Neural cell (in vitro differentiated cells): ENCODE results near the gene C4orf51. TPM values are rescaled to one million over a fixed set of nuclear protein-coding genes. Genes with fewer than 3 reads are reported as not detected.

ENCODE experiments used
- H2AFZ ChIP-seq: fragments of 200-600, 300-800 bp; sonication (generic), shearing (Covaris generic); 2 replicates; pipeline ENCODE4 v1.6.0; 2014; ENCODE audit warnings: low read depth, mild to moderate bottlenecking, antibody characterized with exemption, low read length, moderate library complexity
- H3F3A ChIP-seq: fragments of 200-600 bp; shearing (Covaris generic); 2 replicates; pipeline ENCODE4 v1.6.1; 2016; ENCODE audit warnings: mild to moderate bottlenecking, moderate library complexity, mixed read lengths, antibody characterized with exemption, low read length; ENCODE audit not compliant: insufficient read depth, poor library complexity, severe bottlenecking
- H3K27ac ChIP-seq: fragments of 200-600, 300-800 bp; sonication (generic), shearing (Covaris generic); 2 replicates; pipeline ENCODE4 v1.5.1; 2014; ENCODE audit warnings: mild to moderate bottlenecking, low read length, moderate library complexity
- H3K27me3 ChIP-seq: fragments of 300-800, 200-600 bp; sonication (generic), shearing (Covaris generic); 2 replicates; pipeline ENCODE4 v1.6.0; 2014; ENCODE audit warnings: mild to moderate bottlenecking, low read depth, low read length, moderate library complexity; ENCODE audit not compliant: insufficient read depth
- H3K36me3 ChIP-seq: fragments of 300-800, 200-600 bp; sonication (generic), shearing (Covaris generic); 2 replicates; pipeline ENCODE4 v1.5.1; 2014; ENCODE audit warnings: mild to moderate bottlenecking, antibody characterized with exemption, low read length, moderate library complexity; ENCODE audit not compliant: insufficient read depth
- H3K4me2 ChIP-seq: fragments of 300-800, 200-600 bp; sonication (generic), shearing (Covaris generic); 2 replicates; pipeline ENCODE4 v1.6.0; 2014; ENCODE audit warnings: mild to moderate bottlenecking, low read length
- H3K4me3 ChIP-seq: fragments of 300-800, 200-600 bp; sonication (generic), shearing (Covaris generic); 2 replicates; pipeline ENCODE4 v1.5.1; 2014; ENCODE audit warnings: mild to moderate bottlenecking, low read length, moderate library complexity
- H3K79me2 ChIP-seq: fragments of 200-600 bp; shearing (Covaris generic); replicated peaks from 2 replicates; pipeline ENCODE4 v1.6.0; 2014; ENCODE audit warnings: mild to moderate bottlenecking, low read length, moderate library complexity; ENCODE audit not compliant: insufficient read depth
- H3K9ac ChIP-seq: fragments of 300-800, 200-600 bp; sonication (generic), shearing (Covaris generic); 2 replicates; pipeline ENCODE4 v1.6.1; 2016; ENCODE audit warnings: mild to moderate bottlenecking, low read length, mixed read lengths
- H3K9me2 ChIP-seq: fragments of 200-600 bp; shearing (Covaris generic); 2 replicates; pipeline ENCODE4 v1.6.1; 2016; ENCODE audit warnings: mild to moderate bottlenecking, low read length, mixed read lengths; ENCODE audit not compliant: insufficient read depth
- H3K9me3 ChIP-seq: fragments of 200-600, 300-800 bp; sonication (generic), shearing (Covaris generic); 2 replicates; pipeline ENCODE4 v1.6.1; 2016; ENCODE audit warnings: mild to moderate bottlenecking, mixed run types, low read length, moderate library complexity, mixed read lengths
- H4K20me1 ChIP-seq: fragments of 200-600 bp; shearing (Covaris generic); 2 replicates; pipeline ENCODE4 v1.6.1; 2016; ENCODE audit warnings: mild to moderate bottlenecking, mixed run types; ENCODE audit not compliant: insufficient read depth
- EP300 ChIP-seq: fragments of 450-650 bp; conservative IDR thresholded peaks from 2 replicates; pipeline ENCODE4 v1.6.1; 2014; ENCODE audit warnings: antibody characterized with exemption, mild to moderate bottlenecking, moderate library complexity; ENCODE audit not compliant: poor library complexity, severe bottlenecking
- EZH2 ChIP-seq: fragments of 200-600, 300-800 bp; shearing (Covaris generic), sonication (generic); IDR thresholded peaks from 2 replicates; pipeline ENCODE4 v1.6.1; 2014; ENCODE audit warnings: antibody characterized with exemption, low read length, borderline replicate concordance, mild to moderate bottlenecking; ENCODE audit not compliant: insufficient read depth, poor library complexity, severe bottlenecking
- MXI1 ChIP-seq: fragments of 450-650 bp; conservative IDR thresholded peaks from 2 replicates; pipeline ENCODE4 v1.6.1; 2014; ENCODE audit warnings: antibody characterized with exemption, mild to moderate bottlenecking; ENCODE audit not compliant: poor library complexity, severe bottlenecking
- POLR2AphosphoS5 ChIP-seq: IDR thresholded peaks from 2 replicates; pipeline ENCODE4 v1.6.1; 2012
- RAD21 ChIP-seq: fragments of 450-650 bp; conservative IDR thresholded peaks from 2 replicates; pipeline ENCODE4 v1.6.1; 2014; ENCODE audit warnings: antibody characterized with exemption, mild to moderate bottlenecking, moderate library complexity
- SMC3 ChIP-seq: fragments of 450-650 bp; conservative IDR thresholded peaks from 2 replicates; pipeline ENCODE4 v1.6.1; 2014; ENCODE audit warnings: antibody characterized with exemption, mild to moderate bottlenecking, moderate library complexity; ENCODE audit not compliant: poor library complexity
- TAF1 ChIP-seq: IDR thresholded peaks from 2 replicates; pipeline ENCODE4 v1.6.1; 2012; ENCODE audit warnings: low read depth
- polyA plus RNA-seq: library from polyadenylated mRNA; depleted of rRNA; stranded (reverse); fragments of >200 nt; gene quantifications from 2 replicates; pipeline ENCODE4 v1.2.3, GENCODE V29; 2014
- TF ChIP-seq, protein P1 (sequence below): fragments of 450-650 bp; IDR thresholded peaks from 2 replicates; pipeline ENCODE4 v1.5.1; 2014; ENCODE audit warnings: antibody characterized with exemption, mild to moderate bottlenecking, moderate library complexity; ENCODE audit not compliant: poor library complexity, severe bottlenecking
- TF ChIP-seq, protein P2 (sequence below): IDR thresholded peaks from 2 replicates; pipeline ENCODE4 v1.6.1; 2012; ENCODE audit warnings: borderline replicate concordance

Gene C4orf51
- polyA plus RNA-seq, 1 donor from 2014 or later: not detected

GRCh38 chr4:145716200-145716599 lies 36.3 kb downstream of the C4orf51 start:
- no peaks in the 10 kb centered on the region for H3K9me2 ChIP-seq
- no peaks in the 10 kb centered on the region for H3K9me3 ChIP-seq
- H3K4me2 ChIP-seq: no peak overlapping the region
- no peak overlapping the region for H3K27ac ChIP-seq
- no peaks in the 10 kb centered on the region for H3K27me3 ChIP-seq
- no peak overlapping the region for H3K9ac ChIP-seq
- H3K79me2 ChIP-seq: no peaks in the 10 kb centered on the region
- no peaks in the 10 kb centered on the region for H4K20me1 ChIP-seq
- no peak overlapping the region for H3K4me3 ChIP-seq
- no peak overlapping the region for H2AFZ ChIP-seq
- H3K36me3 ChIP-seq: no peaks in the 10 kb centered on the region
- H3F3A ChIP-seq: no peaks in the 10 kb centered on the region
- TF ChIP-seq, protein P1, sequence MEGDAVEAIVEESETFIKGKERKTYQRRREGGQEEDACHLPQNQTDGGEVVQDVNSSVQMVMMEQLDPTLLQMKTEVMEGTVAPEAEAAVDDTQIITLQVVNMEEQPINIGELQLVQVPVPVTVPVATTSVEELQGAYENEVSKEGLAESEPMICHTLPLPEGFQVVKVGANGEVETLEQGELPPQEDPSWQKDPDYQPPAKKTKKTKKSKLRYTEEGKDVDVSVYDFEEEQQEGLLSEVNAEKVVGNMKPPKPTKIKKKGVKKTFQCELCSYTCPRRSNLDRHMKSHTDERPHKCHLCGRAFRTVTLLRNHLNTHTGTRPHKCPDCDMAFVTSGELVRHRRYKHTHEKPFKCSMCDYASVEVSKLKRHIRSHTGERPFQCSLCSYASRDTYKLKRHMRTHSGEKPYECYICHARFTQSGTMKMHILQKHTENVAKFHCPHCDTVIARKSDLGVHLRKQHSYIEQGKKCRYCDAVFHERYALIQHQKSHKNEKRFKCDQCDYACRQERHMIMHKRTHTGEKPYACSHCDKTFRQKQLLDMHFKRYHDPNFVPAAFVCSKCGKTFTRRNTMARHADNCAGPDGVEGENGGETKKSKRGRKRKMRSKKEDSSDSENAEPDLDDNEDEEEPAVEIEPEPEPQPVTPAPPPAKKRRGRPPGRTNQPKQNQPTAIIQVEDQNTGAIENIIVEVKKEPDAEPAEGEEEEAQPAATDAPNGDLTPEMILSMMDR: no peak
- TF ChIP-seq EZH2 (no peak), EP300 (no peak), MXI1 (no peak), RAD21 (no peak), TAF1 (no peak)
- TF ChIP-seq, protein P2, sequence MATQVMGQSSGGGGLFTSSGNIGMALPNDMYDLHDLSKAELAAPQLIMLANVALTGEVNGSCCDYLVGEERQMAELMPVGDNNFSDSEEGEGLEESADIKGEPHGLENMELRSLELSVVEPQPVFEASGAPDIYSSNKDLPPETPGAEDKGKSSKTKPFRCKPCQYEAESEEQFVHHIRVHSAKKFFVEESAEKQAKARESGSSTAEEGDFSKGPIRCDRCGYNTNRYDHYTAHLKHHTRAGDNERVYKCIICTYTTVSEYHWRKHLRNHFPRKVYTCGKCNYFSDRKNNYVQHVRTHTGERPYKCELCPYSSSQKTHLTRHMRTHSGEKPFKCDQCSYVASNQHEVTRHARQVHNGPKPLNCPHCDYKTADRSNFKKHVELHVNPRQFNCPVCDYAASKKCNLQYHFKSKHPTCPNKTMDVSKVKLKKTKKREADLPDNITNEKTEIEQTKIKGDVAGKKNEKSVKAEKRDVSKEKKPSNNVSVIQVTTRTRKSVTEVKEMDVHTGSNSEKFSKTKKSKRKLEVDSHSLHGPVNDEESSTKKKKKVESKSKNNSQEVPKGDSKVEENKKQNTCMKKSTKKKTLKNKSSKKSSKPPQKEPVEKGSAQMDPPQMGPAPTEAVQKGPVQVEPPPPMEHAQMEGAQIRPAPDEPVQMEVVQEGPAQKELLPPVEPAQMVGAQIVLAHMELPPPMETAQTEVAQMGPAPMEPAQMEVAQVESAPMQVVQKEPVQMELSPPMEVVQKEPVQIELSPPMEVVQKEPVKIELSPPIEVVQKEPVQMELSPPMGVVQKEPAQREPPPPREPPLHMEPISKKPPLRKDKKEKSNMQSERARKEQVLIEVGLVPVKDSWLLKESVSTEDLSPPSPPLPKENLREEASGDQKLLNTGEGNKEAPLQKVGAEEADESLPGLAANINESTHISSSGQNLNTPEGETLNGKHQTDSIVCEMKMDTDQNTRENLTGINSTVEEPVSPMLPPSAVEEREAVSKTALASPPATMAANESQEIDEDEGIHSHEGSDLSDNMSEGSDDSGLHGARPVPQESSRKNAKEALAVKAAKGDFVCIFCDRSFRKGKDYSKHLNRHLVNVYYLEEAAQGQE: no peak

DNA sequence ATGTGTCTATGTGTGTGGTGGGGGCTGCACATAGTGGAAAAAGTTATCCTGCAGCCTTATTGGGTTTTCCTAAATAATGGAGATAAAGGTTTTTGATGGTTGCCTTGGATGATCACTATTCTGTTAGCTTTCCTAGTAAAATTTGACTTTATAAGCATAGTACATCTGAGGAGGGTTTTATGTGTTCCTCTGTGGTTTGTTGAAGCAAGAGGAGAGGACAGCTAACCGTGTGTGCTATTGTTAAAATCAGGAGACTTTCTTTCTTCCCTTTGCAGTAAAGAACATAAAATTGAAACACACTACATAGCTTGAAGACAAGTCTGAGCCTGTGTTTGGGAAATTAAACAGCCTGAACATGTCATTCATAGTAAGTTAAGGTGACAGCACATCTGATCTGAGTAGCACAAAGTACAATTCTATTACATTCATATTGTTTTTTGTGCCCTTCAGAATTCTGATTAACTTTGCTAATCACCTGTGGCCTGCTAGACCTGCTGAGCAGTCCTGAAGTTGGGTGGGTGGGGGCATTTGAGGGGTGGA lies 36.8 kb downstream of the C4orf51 start:
- Histone ChIP-seq H3K4me3 (no peak overlapping the region), H4K20me1 (no peaks in the 10 kb centered on the region), H3F3A (no peaks in the 10 kb centered on the region), H3K9me3 (no peaks in the 10 kb centered on the region), H3K27me3 (no peaks in the 10 kb centered on the region), H3K9me2 (no peaks in the 10 kb centered on the region), H3K27ac (no peak overlapping the region), H2AFZ (no peak overlapping the region), H3K9ac (no peak overlapping the region), H3K4me2 (no peak overlapping the region), H3K36me3 (no peaks in the 10 kb centered on the region), H3K79me2 (no peaks in the 10 kb centered on the region)
- TF ChIP-seq, protein P2: no peak
- no peak for TF ChIP-seq EP300
- TF ChIP-seq RAD21: no peak
- TF ChIP-seq SMC3: no peak
- TF ChIP-seq POLR2AphosphoS5: no peak
- TF ChIP-seq, protein P1: no peak
- no peak for TF ChIP-seq TAF1
- no peak for TF ChIP-seq MXI1
- no peak for TF ChIP-seq EZH2
